GM12892 (cell line): ENCODE measurements around the gene GRIN3A.
"Not testable (repeated sequence)": the region's sequence is repeated elsewhere in the genome, so short reads cannot be mapped to it uniquely, and the experiment has no call there.

Source experiments
- POLR2A ChIP-seq: IDR thresholded peaks from 2 replicates; pipeline ENCODE4 v1.6.1; 2011; ENCODE audit warnings: low read depth, low read length, control low read depth
- POLR2AphosphoS5 ChIP-seq: IDR thresholded peaks from 2 replicates; pipeline ENCODE4 v1.6.1; 2011; ENCODE audit warnings: low read depth, low read length, control low read depth
- TAF1 ChIP-seq: IDR thresholded peaks from 2 replicates; pipeline ENCODE4 v1.6.1; 2011; ENCODE audit warnings: low read depth, mild to moderate bottlenecking, control low read depth, low read length, borderline replicate concordance

- TF ChIP-seq POLR2AphosphoS5, POLR2A, TAF1: not testable (repeated sequence)
Observed at GRCh38 chr9:101590074-101590473, 148.4 kb downstream of the GRIN3A start.
